ENCODE results near the gene STX1A.

- TF ChIP-seq, protein P1, sequence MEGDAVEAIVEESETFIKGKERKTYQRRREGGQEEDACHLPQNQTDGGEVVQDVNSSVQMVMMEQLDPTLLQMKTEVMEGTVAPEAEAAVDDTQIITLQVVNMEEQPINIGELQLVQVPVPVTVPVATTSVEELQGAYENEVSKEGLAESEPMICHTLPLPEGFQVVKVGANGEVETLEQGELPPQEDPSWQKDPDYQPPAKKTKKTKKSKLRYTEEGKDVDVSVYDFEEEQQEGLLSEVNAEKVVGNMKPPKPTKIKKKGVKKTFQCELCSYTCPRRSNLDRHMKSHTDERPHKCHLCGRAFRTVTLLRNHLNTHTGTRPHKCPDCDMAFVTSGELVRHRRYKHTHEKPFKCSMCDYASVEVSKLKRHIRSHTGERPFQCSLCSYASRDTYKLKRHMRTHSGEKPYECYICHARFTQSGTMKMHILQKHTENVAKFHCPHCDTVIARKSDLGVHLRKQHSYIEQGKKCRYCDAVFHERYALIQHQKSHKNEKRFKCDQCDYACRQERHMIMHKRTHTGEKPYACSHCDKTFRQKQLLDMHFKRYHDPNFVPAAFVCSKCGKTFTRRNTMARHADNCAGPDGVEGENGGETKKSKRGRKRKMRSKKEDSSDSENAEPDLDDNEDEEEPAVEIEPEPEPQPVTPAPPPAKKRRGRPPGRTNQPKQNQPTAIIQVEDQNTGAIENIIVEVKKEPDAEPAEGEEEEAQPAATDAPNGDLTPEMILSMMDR (IDR thresholded peaks at IDR 0.05): no peak
- TF ChIP-seq POLR2A (IDR thresholded peaks at IDR 0.05): no peak
Observed at GRCh38 chr7:73678862-73679261, 40.6 kb downstream of the STX1A start.
